Memory B cell (primary cell): Measurements from ENCODE around the gene HSPA13.

ENCODE experiments used
- ATAC-seq: fragments of 150-1000 bp; cut with Tn5 transposase; 2 replicates; pipeline ENCODE4 v1.10.0; 2021; ENCODE audit warnings: low read depth, mild to moderate bottlenecking, moderate library complexity
- DNase-seq, 2 donors: peaks; one replicate each; pipeline ENCODE4 v3.0.0; 2022; ENCODE audit warnings: low spot score in 2 of 2
- H3K27ac Mint-ChIP-seq: one replicate; pipeline ENCODE4 v1.8.0; 2022; ENCODE audit warnings: mild to moderate bottlenecking, moderate library complexity, mixed read lengths
- H3K27me3 Mint-ChIP-seq: one replicate; pipeline ENCODE4 v1.8.0; 2022; ENCODE audit warnings: mixed read lengths
- H3K36me3 Mint-ChIP-seq: one replicate; pipeline ENCODE4 v1.8.0; 2022; ENCODE audit warnings: mild to moderate bottlenecking, mixed read lengths
- H3K4me1 Mint-ChIP-seq: one replicate; pipeline ENCODE4 v1.8.0; 2022; ENCODE audit warnings: mixed read lengths
- H3K4me3 Mint-ChIP-seq: one replicate; pipeline ENCODE4 v1.8.0; 2022; ENCODE audit warnings: mild to moderate bottlenecking, moderate library complexity, mixed read lengths
- H3K9me3 Mint-ChIP-seq: one replicate; pipeline ENCODE4 v1.8.0; 2022; ENCODE audit warnings: mixed read lengths

The HSPA13 gene

DNA sequence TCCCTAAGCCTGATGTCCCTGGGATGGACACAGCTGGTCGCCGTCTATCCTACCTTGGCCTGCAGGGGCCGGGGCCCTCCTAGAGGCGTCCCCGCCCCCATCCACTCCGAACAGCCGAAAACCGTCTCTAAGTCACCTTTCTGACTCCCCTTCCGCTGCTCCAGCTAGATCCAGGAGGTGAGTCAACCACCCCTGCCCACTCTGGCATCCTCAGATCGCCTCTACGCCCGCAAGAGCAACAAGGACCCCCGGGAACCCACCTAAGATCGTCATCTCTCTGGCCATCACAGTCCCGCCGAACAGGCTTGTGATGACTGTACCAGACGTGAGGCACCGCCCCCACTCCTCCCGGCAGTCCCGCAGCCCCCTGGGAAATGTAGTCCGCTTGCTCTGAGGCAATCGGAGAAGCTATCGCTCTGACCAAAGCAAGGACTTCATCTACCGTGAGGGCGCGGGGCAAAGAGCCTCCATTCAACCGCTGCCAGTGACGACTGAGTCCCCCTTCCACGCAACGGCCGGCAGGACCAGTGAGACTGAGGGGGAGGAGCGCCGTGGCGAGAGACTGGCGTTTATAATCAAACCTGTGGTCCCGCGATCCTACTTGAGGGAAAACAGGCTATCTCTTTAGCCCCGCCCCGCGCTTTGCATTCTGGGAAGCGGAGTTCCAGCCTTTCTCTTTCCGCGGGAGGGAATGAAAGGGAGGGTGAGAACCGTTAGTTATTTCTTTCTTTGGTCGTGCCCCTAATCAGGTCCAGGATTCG is at the start of gene HSPA13:
Gene HSPA13, minus strand, starts transcription at position 312 of the 761 bp plus-strand sequence. Its CDS starts 27 bp downstream, at position 285.
- Mint-ChIP-seq H3K27ac (peak within 1 kb of the TSS; percentile 99), H3K4me3 (peak within 1 kb of the TSS; percentile 99), H3K4me1 (peaks cover 13% of the 10 kb centered on the region), H3K36me3 (peaks cover 7% of the 10 kb centered on the region), H3K9me3 (no peaks in the 10 kb centered on the region), H3K27me3 (no peaks in the 10 kb centered on the region)
- ATAC-seq (peak; percentile 92), DNase-seq (peak; percentile 96 to 98)

DNA sequence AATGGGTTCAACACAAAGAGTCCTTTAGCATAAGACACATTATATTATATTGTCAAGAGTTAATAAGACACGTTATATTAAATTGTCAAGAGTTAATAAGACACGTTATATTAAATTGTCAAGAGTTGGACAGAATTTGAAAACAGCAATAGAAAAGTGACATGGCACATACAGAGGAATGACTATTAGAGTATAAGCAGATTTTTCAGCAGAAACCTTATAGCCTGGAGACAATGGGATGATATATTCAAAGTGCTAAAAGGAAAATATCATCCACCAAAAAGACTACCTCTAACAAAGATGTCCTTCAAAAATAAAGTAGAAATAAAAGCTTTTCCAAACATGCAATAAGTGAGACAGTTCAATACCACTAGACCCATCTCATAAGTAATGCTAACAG is 36.0 kb upstream of the HSPA13 start:
- peaks cover 14% of the 10 kb centered on the region for H3K27me3 Mint-ChIP-seq
- ATAC-seq: no peak
- H3K4me3 Mint-ChIP-seq: no peak overlapping the region
- no peak for DNase-seq
- H3K27ac Mint-ChIP-seq: no peak overlapping the region
- H3K9me3 Mint-ChIP-seq: peaks cover 15% of the 10 kb centered on the region
- no peaks in the 10 kb centered on the region for H3K4me1 Mint-ChIP-seq
- H3K36me3 Mint-ChIP-seq: peaks cover 13% of the 10 kb centered on the region

DNA sequence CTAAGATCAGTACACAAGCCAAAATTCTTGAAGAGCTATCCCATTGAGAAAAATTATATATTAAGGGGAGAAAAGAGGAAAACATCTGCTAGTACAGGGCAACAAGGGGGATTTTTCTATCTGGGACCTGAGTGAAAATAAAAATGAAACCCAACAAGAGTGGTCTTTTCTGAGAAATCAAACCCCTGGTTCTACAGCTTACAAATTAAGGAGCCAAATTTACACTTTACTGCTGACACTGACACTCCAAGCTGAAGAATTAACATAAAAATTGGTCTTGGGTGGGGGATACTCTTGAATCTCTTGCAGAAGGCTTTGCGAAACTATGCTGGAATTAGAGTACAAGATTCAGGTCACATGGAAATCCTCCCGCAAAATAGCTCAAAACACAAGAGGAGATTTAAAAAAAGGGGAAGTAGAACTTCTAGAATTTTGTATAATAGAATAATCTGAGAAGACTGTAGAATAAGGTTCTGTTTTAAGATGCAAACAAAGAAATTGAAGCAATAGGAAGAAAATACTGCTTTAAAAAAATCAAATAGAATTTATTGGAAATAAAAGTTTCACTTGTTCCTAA is 32.1 kb upstream of the HSPA13 start:
- ATAC-seq: peak; percentile 49
- no peaks in the 10 kb centered on the region for H3K4me1 Mint-ChIP-seq
- DNase-seq: no peak
- peaks cover 10% of the 10 kb centered on the region for H3K36me3 Mint-ChIP-seq
- peaks cover 8% of the 10 kb centered on the region for H3K27me3 Mint-ChIP-seq
- H3K4me3 Mint-ChIP-seq: no peak overlapping the region
- H3K9me3 Mint-ChIP-seq: peaks cover 14% of the 10 kb centered on the region
- H3K27ac Mint-ChIP-seq: no peak overlapping the region

DNA sequence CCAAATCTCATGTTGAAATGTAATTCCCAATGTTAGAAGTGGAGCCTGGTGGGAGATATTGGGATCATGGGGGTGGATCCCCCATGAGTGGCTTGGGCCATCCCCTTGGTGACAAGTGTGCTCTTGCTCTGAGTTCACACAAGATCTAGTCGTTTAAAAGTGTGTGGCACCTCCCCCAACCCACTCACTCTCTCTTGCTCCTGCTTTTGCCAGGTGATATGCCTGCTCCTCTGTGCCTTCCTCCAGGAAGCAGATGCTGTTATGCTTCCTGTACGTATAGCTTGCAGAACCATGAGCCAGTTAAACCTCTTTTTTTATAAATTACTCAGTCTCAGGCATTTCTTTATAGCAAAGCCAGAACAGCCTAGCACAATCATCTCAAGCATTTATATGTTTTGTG is 23.0 kb upstream of the HSPA13 start:
- Mint-ChIP-seq H3K4me3 (no peak overlapping the region), H3K27me3 (no peaks in the 10 kb centered on the region), H3K36me3 (no peaks in the 10 kb centered on the region), H3K27ac (no peak overlapping the region), H3K4me1 (no peaks in the 10 kb centered on the region), H3K9me3 (peaks cover 6% of the 10 kb centered on the region)
- no peak for ATAC-seq
- no peak for DNase-seq

DNA sequence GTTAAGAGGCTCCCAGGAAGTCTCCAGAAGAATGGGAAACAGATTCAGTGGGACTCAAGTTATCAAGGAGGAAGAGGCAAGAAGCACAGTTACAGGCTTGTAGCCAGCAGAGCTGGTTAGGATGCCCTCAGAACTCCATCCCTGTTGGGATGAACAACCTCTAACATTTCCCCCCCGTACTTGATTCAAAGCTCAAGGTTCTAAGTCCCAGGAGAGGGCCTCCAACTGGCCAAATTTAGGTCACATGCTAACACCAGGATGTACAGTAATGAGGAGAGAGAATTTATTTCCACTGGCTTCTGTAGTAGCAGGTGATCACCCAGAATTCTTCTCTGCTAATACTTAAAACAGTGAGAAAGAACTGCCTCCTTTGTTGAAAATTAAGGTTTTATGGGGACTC is 22.3 kb upstream of the HSPA13 start:
- H3K4me3 Mint-ChIP-seq: no peak overlapping the region
- H3K27ac Mint-ChIP-seq: no peak overlapping the region
- no peak for DNase-seq
- no peak for ATAC-seq
- no peaks in the 10 kb centered on the region for H3K27me3 Mint-ChIP-seq
- H3K4me1 Mint-ChIP-seq: no peaks in the 10 kb centered on the region
- H3K9me3 Mint-ChIP-seq: peaks cover 6% of the 10 kb centered on the region
- no peaks in the 10 kb centered on the region for H3K36me3 Mint-ChIP-seq

DNA sequence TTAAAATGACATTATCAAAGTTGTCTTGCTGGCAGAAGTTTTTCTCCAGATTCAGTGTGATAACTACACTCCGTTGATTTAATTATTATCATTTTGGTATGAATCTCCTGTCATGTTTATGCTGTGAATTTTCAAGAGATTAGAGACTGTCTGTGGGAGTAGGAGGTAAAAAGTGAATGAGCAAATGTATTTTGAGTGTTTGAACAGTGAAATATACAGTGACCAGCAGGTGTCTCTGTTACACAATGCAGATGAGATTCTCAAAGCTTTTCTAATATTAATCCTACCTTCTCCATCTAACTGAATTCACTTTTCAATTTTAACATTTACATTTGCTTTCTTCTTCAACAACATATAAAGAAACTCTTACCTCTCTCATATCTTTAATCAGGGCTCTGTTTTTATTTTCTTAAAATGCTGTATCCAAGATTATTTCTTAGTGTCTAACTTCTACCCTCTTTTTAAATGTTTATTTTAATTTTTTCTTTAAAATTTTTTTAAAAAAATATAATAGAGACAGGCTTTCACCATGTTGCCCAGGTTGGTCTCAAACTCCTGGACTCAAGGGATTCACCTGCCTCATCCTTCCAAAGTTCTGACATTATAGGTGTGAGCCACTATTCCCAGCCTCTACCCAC is 20.9 kb upstream of the HSPA13 start:
- DNase-seq: peak in 1 of 2 donors; percentile 21
- H3K9me3 Mint-ChIP-seq: peaks cover 8% of the 10 kb centered on the region
- H3K4me3 Mint-ChIP-seq: no peak overlapping the region
- H3K27me3 Mint-ChIP-seq: no peaks in the 10 kb centered on the region
- peak; percentile 38 for ATAC-seq
- H3K36me3 Mint-ChIP-seq: no peaks in the 10 kb centered on the region
- no peaks in the 10 kb centered on the region for H3K4me1 Mint-ChIP-seq
- no peak overlapping the region for H3K27ac Mint-ChIP-seq

- H3K36me3 Mint-ChIP-seq: no peaks in the 10 kb centered on the region
- no peaks in the 10 kb centered on the region for H3K27me3 Mint-ChIP-seq
- ATAC-seq (no peak), DNase-seq (no peak)
- H3K4me3 Mint-ChIP-seq: no peak overlapping the region
- H3K9me3 Mint-ChIP-seq: peaks cover 3% of the 10 kb centered on the region
- no peak overlapping the region for H3K27ac Mint-ChIP-seq
- H3K4me1 Mint-ChIP-seq: no peaks in the 10 kb centered on the region
Measured at GRCh38 chr21:14401217-14401616, 18.3 kb upstream of the HSPA13 start.

GRCh38 chr21:14388282-14388681 is 5.3 kb upstream of the HSPA13 start:
- Mint-ChIP-seq H3K27ac (no peak overlapping the region), H3K4me1 (no peaks in the 10 kb centered on the region), H3K27me3 (peaks cover 2% of the 10 kb centered on the region), H3K9me3 (no peaks in the 10 kb centered on the region), H3K36me3 (no peaks in the 10 kb centered on the region), H3K4me3 (no peak overlapping the region)
- DNase-seq (no peak), ATAC-seq (no peak)

GRCh38 chr21:14384453-14384852 is 1.5 kb upstream of the HSPA13 start:
- no peaks in the 10 kb centered on the region for H3K27me3 Mint-ChIP-seq
- no peak for ATAC-seq
- no peak for DNase-seq
- H3K36me3 Mint-ChIP-seq: peaks cover 3% of the 10 kb centered on the region
- H3K4me1 Mint-ChIP-seq: peaks cover 11% of the 10 kb centered on the region
- H3K27ac Mint-ChIP-seq: no peak overlapping the region
- H3K9me3 Mint-ChIP-seq: no peaks in the 10 kb centered on the region
- H3K4me3 Mint-ChIP-seq: no peak overlapping the region

DNA sequence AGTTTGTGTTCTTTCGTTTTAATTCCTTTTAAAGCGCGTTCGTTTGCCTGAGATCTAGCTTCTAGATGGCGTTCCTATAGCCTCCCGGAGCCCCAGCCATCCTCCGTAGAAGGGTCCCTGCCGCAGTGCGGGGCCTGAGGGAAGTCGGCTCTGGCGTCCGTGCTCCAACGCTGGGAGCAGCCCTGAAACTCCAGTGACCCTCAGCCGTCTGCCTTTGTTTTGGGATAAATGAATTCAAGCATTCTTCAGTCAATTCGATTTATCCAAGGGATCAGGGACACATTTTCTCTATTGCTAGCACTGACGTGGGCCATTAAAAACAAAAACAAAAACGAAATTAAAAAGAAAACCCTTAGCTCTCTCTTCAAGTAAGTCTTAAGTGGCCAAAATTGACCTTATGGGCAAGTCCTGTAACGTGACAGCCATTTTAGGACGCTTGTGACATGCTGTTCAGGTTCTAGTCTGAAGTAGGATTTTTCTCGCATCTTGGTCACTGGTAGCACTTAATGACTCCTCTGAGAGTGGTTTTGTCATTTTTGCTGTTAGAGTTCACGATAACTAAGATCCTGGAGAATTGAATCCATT is 742 bp upstream of the HSPA13 start:
- H3K4me3 Mint-ChIP-seq: peak overlapping the region; percentile 99
- H3K27ac Mint-ChIP-seq: peak overlapping the region; percentile 99
- no peaks in the 10 kb centered on the region for H3K27me3 Mint-ChIP-seq
- no peak for DNase-seq
- H3K36me3 Mint-ChIP-seq: peaks cover 5% of the 10 kb centered on the region
- H3K9me3 Mint-ChIP-seq: no peaks in the 10 kb centered on the region
- H3K4me1 Mint-ChIP-seq: peaks cover 13% of the 10 kb centered on the region
- ATAC-seq: peak; percentile 10

DNA sequence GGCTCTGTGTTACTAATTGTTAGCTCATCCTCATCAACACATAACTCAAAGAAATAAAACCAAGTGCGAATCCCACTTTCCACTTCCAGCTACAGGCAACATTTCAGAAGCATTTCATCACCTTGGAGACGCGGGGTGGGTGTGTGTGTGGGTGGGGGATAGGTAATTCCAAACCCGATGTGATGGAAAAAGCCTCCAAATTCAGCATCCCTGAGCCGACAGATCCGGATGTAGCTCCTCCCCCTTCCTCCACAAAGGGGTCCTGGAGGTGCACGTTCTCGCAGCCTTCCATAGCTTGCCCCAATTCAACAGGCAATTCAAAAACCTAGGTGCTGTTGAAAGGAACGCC is 486 bp downstream of the HSPA13 start:
- Mint-ChIP-seq H3K27ac (peak overlapping the region; percentile 99), H3K27me3 (no peaks in the 10 kb centered on the region), H3K9me3 (no peaks in the 10 kb centered on the region), H3K36me3 (peaks cover 8% of the 10 kb centered on the region), H3K4me1 (peaks cover 13% of the 10 kb centered on the region), H3K4me3 (peak overlapping the region; percentile 99)
- no peak for ATAC-seq
- DNase-seq: no peak

GRCh38 chr21:14376854-14377253 is 6.1 kb downstream of the HSPA13 start:
- Mint-ChIP-seq H3K36me3 (peaks cover 27% of the 10 kb centered on the region), H3K9me3 (no peaks in the 10 kb centered on the region), H3K4me3 (no peak overlapping the region), H3K4me1 (peaks cover 8% of the 10 kb centered on the region), H3K27me3 (no peaks in the 10 kb centered on the region), H3K27ac (no peak overlapping the region)
- ATAC-seq (no peak), DNase-seq (no peak)

- DNase-seq (no peak), ATAC-seq (no peak)
- Mint-ChIP-seq H3K27ac (no peak overlapping the region), H3K4me1 (peaks cover 3% of the 10 kb centered on the region), H3K36me3 (no peaks in the 10 kb centered on the region), H3K9me3 (no peaks in the 10 kb centered on the region), H3K4me3 (no peak overlapping the region), H3K27me3 (peaks cover 3% of the 10 kb centered on the region)
Measured at GRCh38 chr21:14366998-14367397, 15.9 kb downstream of the HSPA13 start.

GRCh38 chr21:14361958-14362357 is 21.0 kb downstream of the HSPA13 start:
- Mint-ChIP-seq H3K9me3 (no peaks in the 10 kb centered on the region), H3K4me3 (no peak overlapping the region), H3K27me3 (peaks cover 6% of the 10 kb centered on the region), H3K27ac (no peak overlapping the region), H3K4me1 (no peaks in the 10 kb centered on the region), H3K36me3 (no peaks in the 10 kb centered on the region)
- ATAC-seq: no peak
- DNase-seq: no peak
